ENCODE data around the gene VRTN.
"Not testable (repeated sequence)": the region's sequence is repeated elsewhere in the genome, so short reads cannot be mapped to it uniquely, and the experiment has no call there.

Gene VRTN

GRCh38 chr14:74348735-74349463 lies 628 bp downstream of the VRTN start:
- DNase-seq (ENCODE audit: low spot score): no peak

- no peak for DNase-seq (ENCODE audit: low spot score)
Observed at GRCh38 chr14:74349757-74350156, 1.5 kb downstream of the VRTN start.

- DNase-seq (ENCODE audit: low spot score): no peak
Observed at GRCh38 chr14:74350211-74350927, 2.1 kb downstream of the VRTN start.

GRCh38 chr14:74350928-74351323 lies 2.7 kb downstream of the VRTN start:
- no peak for DNase-seq (ENCODE audit: low spot score)

GRCh38 chr14:74356892-74357575 lies 8.8 kb downstream of the VRTN start:
- no peak for DNase-seq (ENCODE audit: low spot score)

GRCh38 chr14:74357585-74357984 lies 9.3 kb downstream of the VRTN start:
- DNase-seq (ENCODE audit: low spot score): no peak

GRCh38 chr14:74358176-74358829 lies 10.0 kb downstream of the VRTN start:
- DNase-seq (ENCODE audit: low spot score): no peak

GRCh38 chr14:74360163-74360562 lies 11.9 kb downstream of the VRTN start:
- no peak for DNase-seq (ENCODE audit: low spot score)

- peak; percentile 69 for DNase-seq (ENCODE audit: low spot score)
Observed at GRCh38 chr14:74362361-74362915, 14.2 kb downstream of the VRTN start.

GRCh38 chr14:74364271-74364880 lies 16.1 kb downstream of the VRTN start:
- no peak for DNase-seq (ENCODE audit: low spot score)

- no peak for DNase-seq (ENCODE audit: low spot score)
Observed at GRCh38 chr14:74368026-74368425, 19.8 kb downstream of the VRTN start.

GRCh38 chr14:74368441-74368840 lies 20.2 kb downstream of the VRTN start:
- DNase-seq (ENCODE audit: low spot score): no peak

GRCh38 chr14:74377976-74378690 lies 29.9 kb downstream of the VRTN start:
- DNase-seq (ENCODE audit: low spot score): no peak

GRCh38 chr14:74380172-74380571 lies 31.9 kb downstream of the VRTN start:
- no peak for DNase-seq (ENCODE audit: low spot score)

GRCh38 chr14:74380845-74381244 lies 32.6 kb downstream of the VRTN start:
- DNase-seq (ENCODE audit: low spot score): no peak

GRCh38 chr14:74381571-74381970 lies 33.3 kb downstream of the VRTN start:
- DNase-seq (ENCODE audit: low spot score): not testable (repeated sequence)

- DNase-seq (ENCODE audit: low spot score): no peak
Observed at GRCh38 chr14:74382231-74382630, 34.0 kb downstream of the VRTN start.

GRCh38 chr14:74389980-74390379 lies 41.7 kb downstream of the VRTN start:
- DNase-seq (ENCODE audit: low spot score): no peak

- DNase-seq (ENCODE audit: low spot score): not testable (repeated sequence)
Observed at GRCh38 chr14:74390505-74390904, 42.2 kb downstream of the VRTN start.

- no peak for DNase-seq (ENCODE audit: low spot score)
Observed at GRCh38 chr14:74391479-74391878, 43.2 kb downstream of the VRTN start.

Measured in activated CD4-positive, alpha-beta T cell treated with anti-CD3 and anti-CD28 coated beads, Interleukin-2, Interleukin-4, amounts not matched to agents 100 ng/mL and 50 ng/mL, durations not matched to agents 16 hours and 8 hours (primary cell).